ENCODE data around the gene FOXP1. TPM values are rescaled to one million over a fixed set of nuclear protein-coding genes. Genes with fewer than 3 reads are reported as not detected.
A peak's percentile ranks its signal among the peaks of the same experiment; 100 is the strongest.

FOXP1 gene
- total and polyA plus RNA-seq, 2 of the 13 experiments (the other 11 are each of a cell fraction or from before 2014, with no cell fraction given), result 40.4 to 59.0 TPM

GRCh38 chr3:71400986-71401451, 182.5 kb downstream of the FOXP1 start (continued):
- no peak for TF ChIP-seq HNF1A (IDR thresholded peaks at IDR 0.05; ENCODE audit: low read depth)
- TF ChIP-seq HNF1A (CRISPR knock-in tag; IDR thresholded peaks at IDR 0.05; ENCODE audit: borderline replicate concordance), result no peak
- no peak for TF ChIP-seq ZNF251 (CRISPR knock-in tag; IDR thresholded peaks at IDR 0.05)
- no peak for TF ChIP-seq ZNF670 (CRISPR knock-in tag; IDR thresholded peaks at IDR 0.05; ENCODE audit: borderline replicate concordance)
- no peak for TF ChIP-seq THYN1 (CRISPR knock-in tag; IDR thresholded peaks at IDR 0.05; ENCODE audit: borderline replicate concordance, low read depth)
- TF ChIP-seq JUN (CRISPR knock-in tag; IDR thresholded peaks at IDR 0.05), result no peak
- TF ChIP-seq NKX3-1 (CRISPR knock-in tag; IDR thresholded peaks at IDR 0.05), result no peak
- TF ChIP-seq ZNF687 (CRISPR knock-in tag; IDR thresholded peaks at IDR 0.05), result no peak
- no peak for TF ChIP-seq ZNF597 (CRISPR knock-in tag; IDR thresholded peaks at IDR 0.05)
- TF ChIP-seq BCL6 (CRISPR knock-in tag; IDR thresholded peaks at IDR 0.05), result peak; percentile 29; the same call in 1 of the 2 replicates
- TF ChIP-seq PAWR (CRISPR knock-in tag; IDR thresholded peaks at IDR 0.05; ENCODE audit: borderline replicate concordance), result no peak
- TF ChIP-seq, protein P1, sequence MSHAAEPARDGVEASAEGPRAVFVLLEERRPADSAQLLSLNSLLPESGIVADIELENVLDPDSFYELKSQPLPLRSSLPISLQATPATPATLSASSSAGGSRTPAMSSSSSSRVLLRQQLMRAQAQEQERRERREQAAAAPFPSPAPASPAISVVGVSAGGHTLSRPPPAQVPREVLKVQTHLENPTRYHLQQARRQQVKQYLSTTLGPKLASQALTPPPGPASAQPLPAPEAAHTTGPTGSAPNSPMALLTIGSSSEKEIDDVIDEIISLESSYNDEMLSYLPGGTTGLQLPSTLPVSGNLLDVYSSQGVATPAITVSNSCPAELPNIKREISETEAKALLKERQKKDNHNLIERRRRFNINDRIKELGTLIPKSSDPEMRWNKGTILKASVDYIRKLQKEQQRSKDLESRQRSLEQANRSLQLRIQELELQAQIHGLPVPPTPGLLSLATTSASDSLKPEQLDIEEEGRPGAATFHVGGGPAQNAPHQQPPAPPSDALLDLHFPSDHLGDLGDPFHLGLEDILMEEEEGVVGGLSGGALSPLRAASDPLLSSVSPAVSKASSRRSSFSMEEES (CRISPR knock-in tag; IDR thresholded peaks at IDR 0.05), result no peak
- no peak for TF ChIP-seq ZBTB34 (CRISPR knock-in tag; IDR thresholded peaks at IDR 0.05)
- TF ChIP-seq ATF4 (CRISPR knock-in tag; IDR thresholded peaks at IDR 0.05), result no peak
- TF ChIP-seq KLF16 (CRISPR knock-in tag; IDR thresholded peaks at IDR 0.05), result no peak
- no peak for TF ChIP-seq SRSF4 (IDR thresholded peaks at IDR 0.05; ENCODE audit: low read depth, low read length, poor library complexity, severe bottlenecking)
